IMR-90 (cell line): ENCODE measurements around the gene EMC9. TPM values are rescaled to one million over a fixed set of nuclear protein-coding genes. Genes with fewer than 3 reads are reported as not detected.
A peak's percentile ranks its signal among the peaks of the same experiment; 100 is the strongest.

Experiments used
- ATAC-seq: fragments of 200-7000 bp; cut with Tn5 transposase; 2 replicates; pipeline ENCODE4 v1.9.1; 2020; ENCODE audit warnings: low read depth, mild to moderate bottlenecking, moderate library complexity
- BruUV-seq: library from RNA; stranded (reverse); fragments of 400-500 nt; replicated peaks from 2 replicates; lab custom pipeline; 2021; lab: Mats Ljungman, UMichigan
- CTCF ChIA-PET: fragments of 300-600 bp; formaldehyde crosslinking; extraction: SDS; loops from one replicate; lab custom pipeline; 2021; ENCODE audit warnings: antibody characterized with exemption; lab: Yijun Ruan, JAX
- POLR2A ChIA-PET: fragments of 300-600 bp; sonication (Branson Sonifier 250); formaldehyde crosslinking; loops from one replicate; lab custom pipeline; 2022; ENCODE audit warnings: antibody characterized with exemption; ENCODE audit not compliant: unreplicated experiment; lab: Charles Lee
- DNase-seq: peaks from one replicate; pipeline ENCODE4 v3.0.0; 2013
- H2AFZ ChIP-seq: replicated peaks from 2 replicates; pipeline ENCODE3; 2013; ENCODE audit warnings: low read length, mild to moderate bottlenecking; ENCODE audit not compliant: poor library complexity
- H2AK5ac ChIP-seq: 2 replicates; pipeline ENCODE4 v1.6.1; 2013; ENCODE audit warnings: low read depth, low read length, inconsistent platforms
- H2AK9ac ChIP-seq: replicated peaks from 2 replicates; pipeline ENCODE3; 2013; ENCODE audit warnings: mild to moderate bottlenecking, low read depth, low read length, moderate library complexity; ENCODE audit not compliant: poor library complexity
- H2BK120ac ChIP-seq: 2 replicates; pipeline ENCODE4 v1.6.1; 2013; ENCODE audit warnings: low read depth, low read length, inconsistent platforms
- H2BK15ac ChIP-seq: 3 replicates; pipeline ENCODE4 v1.6.1; 2013; ENCODE audit warnings: low read depth, low read length, inconsistent platforms
- H2BK20ac ChIP-seq: 2 replicates; pipeline ENCODE4 v1.6.1; 2013; ENCODE audit warnings: low read depth, mild to moderate bottlenecking, inconsistent platforms, low read length, moderate library complexity
- H2BK5ac ChIP-seq: 2 replicates; pipeline ENCODE4 v1.6.1; 2013; ENCODE audit warnings: mild to moderate bottlenecking, low read depth, low read length, inconsistent platforms; ENCODE audit not compliant: poor library complexity, severe bottlenecking
- H3K14ac ChIP-seq: replicated peaks from 2 replicates; pipeline ENCODE4 v1.6.1; 2013; ENCODE audit warnings: low read depth, low read length, inconsistent platforms
- H3K18ac ChIP-seq: 2 replicates; pipeline ENCODE4 v1.6.1; 2013; ENCODE audit warnings: low read depth, low read length, control low read depth
- H3K23ac ChIP-seq: 2 replicates; pipeline ENCODE4 v1.6.1; 2013; ENCODE audit warnings: low read depth, low read length, inconsistent platforms
- H3K27ac ChIP-seq: 2 replicates; pipeline ENCODE4 v1.5.1; 2013; ENCODE audit warnings: mild to moderate bottlenecking, control low read depth, low read length; ENCODE audit not compliant: insufficient read depth
- H3K27me3 ChIP-seq: 2 replicates; pipeline ENCODE4 v1.6.1; 2013; ENCODE audit warnings: low read length; ENCODE audit not compliant: control insufficient read depth, insufficient read depth
- H3K36me3 ChIP-seq: 2 replicates; pipeline ENCODE4 v1.6.1; 2013; ENCODE audit warnings: low read length, mixed read lengths; ENCODE audit not compliant: control insufficient read depth, insufficient read depth
- H3K4ac ChIP-seq: 2 replicates; pipeline ENCODE4 v1.6.1; 2013; ENCODE audit warnings: low read depth, low read length, inconsistent platforms
- H3K4me1 ChIP-seq: 2 replicates; pipeline ENCODE4 v1.6.1; 2013; ENCODE audit warnings: low read length, mixed read lengths; ENCODE audit not compliant: control insufficient read depth, insufficient read depth
- H3K4me2 ChIP-seq: 2 replicates; pipeline ENCODE4 v1.6.1; 2013; ENCODE audit warnings: low read depth, mild to moderate bottlenecking, control low read depth, low read length, moderate library complexity
- H3K4me3 ChIP-seq: 2 replicates; pipeline ENCODE4 v1.5.1; 2013; ENCODE audit warnings: low read depth, mild to moderate bottlenecking, control low read depth, low read length, moderate library complexity; ENCODE audit not compliant: insufficient read depth
- H3K56ac ChIP-seq: 2 replicates; pipeline ENCODE4 v1.6.1; 2013; ENCODE audit warnings: low read length, inconsistent platforms; ENCODE audit not compliant: insufficient read depth; ENCODE audit errors: extremely low read depth
- H3K79me1 ChIP-seq, 2 experiments: 2 replicates each; pipeline ENCODE4 v1.6.1; 2013; ENCODE audit warnings: low read length in 2 of 2, inconsistent platforms in 1 of 2, low read depth in 1 of 2
- H3K9ac ChIP-seq: 2 replicates; pipeline ENCODE4 v1.6.1; 2013; ENCODE audit warnings: low read depth, low read length, control low read depth
- H3K9me1 ChIP-seq: 2 replicates; pipeline ENCODE4 v1.6.1; 2013; ENCODE audit warnings: low read length, inconsistent platforms; ENCODE audit not compliant: insufficient read depth
- H3K9me3 ChIP-seq: 2 replicates; pipeline ENCODE4 v1.6.1; 2013; ENCODE audit warnings: low read length; ENCODE audit not compliant: control insufficient read depth, insufficient read depth
- H4K20me1 ChIP-seq: 2 replicates; pipeline ENCODE4 v1.6.1; 2013; ENCODE audit warnings: low read length, inconsistent platforms; ENCODE audit not compliant: insufficient read depth
- H4K5ac ChIP-seq: 2 replicates; pipeline ENCODE4 v1.6.1; 2013; ENCODE audit warnings: mild to moderate bottlenecking, low read depth, low read length, control low read depth
- H4K8ac ChIP-seq, 2 experiments: 2 replicates each; pipeline ENCODE4 v1.6.1; 2013; ENCODE audit warnings: low read depth in 2 of 2, low read length in 2 of 2, control low read depth in 1 of 2, inconsistent platforms in 1 of 2
- H4K91ac ChIP-seq: 2 replicates; pipeline ENCODE4 v1.6.1; 2013; ENCODE audit warnings: low read depth, low read length, inconsistent platforms; ENCODE audit not compliant: insufficient read depth
- BHLHE40 ChIP-seq: fragments of 150-350 bp; IDR thresholded peaks from 2 replicates; pipeline ENCODE4 v1.6.1; 2016; ENCODE audit warnings: mild to moderate bottlenecking, low read depth, low read length
- CHD1 ChIP-seq: IDR thresholded peaks from 2 replicates; pipeline ENCODE4 v1.6.1; 2012; ENCODE audit warnings: low read depth, low read length, improper control_type of control experiment
- FOS ChIP-seq: fragments of 150-350 bp; IDR thresholded peaks from 2 replicates; pipeline ENCODE4 v1.6.1; 2016; ENCODE audit warnings: low read depth, low read length
- MAZ ChIP-seq: IDR thresholded peaks from 2 replicates; pipeline ENCODE4 v1.6.1; 2012; ENCODE audit warnings: low read depth, mild to moderate bottlenecking, low read length, improper control_type of control experiment, moderate library complexity, borderline replicate concordance
- RCOR1 ChIP-seq: IDR thresholded peaks from 2 replicates; pipeline ENCODE4 v1.6.1; 2012; ENCODE audit warnings: mild to moderate bottlenecking, low read length, improper control_type of control experiment; ENCODE audit not compliant: insufficient replicate concordance
- RFX5 ChIP-seq: IDR thresholded peaks from 2 replicates; pipeline ENCODE4 v1.8.0; 2012; ENCODE audit warnings: low read depth, mild to moderate bottlenecking, low read length, moderate library complexity
- WGBS, 2 experiments: methylation state at CpG; one replicate each; pipeline versions ENCODE4 v1.1.5 to v1.1.7; 2013; ENCODE audit warnings: missing lambda C conversion rate in 2 of 2; ENCODE audit not compliant: insufficient read length in 1 of 2; ENCODE audit errors: extremely low coverage in 2 of 2; 5-methylcytosine and 5-hydroxymethylcytosine counted together
- dilution Hi-C: fragments of 300-500 bp; cut with HindIII; formaldehyde crosslinking; loops from one replicate; pipeline ENCODE4 v1.14.3; 2018; ENCODE audit warnings: low sequenced_read_pairs; ENCODE audit not compliant: unreplicated experiment
- in situ Hi-C: fragments of 300-500 bp; cut with MboI; formaldehyde crosslinking; loops from 3 replicates; pipeline ENCODE4 v1.14.3; 2019; ENCODE audit warnings: low sequenced_read_pairs, inconsistent platforms, mixed read lengths
- intact Hi-C: fragments of 100-400 bp; cut with micrococcal nuclease; formaldehyde crosslinking; loops from 2 replicates; pipeline ENCODE4 v1.10.0; 2022
- polyA plus RNA-seq, 3 experiments: library from polyadenylated mRNA; depleted of rRNA; stranded (reverse); fragments of >200 nt; gene quantifications; 2 replicates each; pipeline ENCODE4 v1.2.3, GENCODE V29; 2012; ENCODE audit warnings: low replicate concordance in 1 of 3
- total RNA-seq: library from RNA; depleted of rRNA; stranded (reverse); fragments of >200 nt; gene quantifications from 2 replicates; pipeline ENCODE4 v1.2.3, GENCODE V29; 2012

EMC9 gene
- total and polyA plus RNA-seq, 2 of the 4 experiments (the other 2 are of a cell fraction): 15.1 to 19.2 TPM

- no peak for TF ChIP-seq MAZ
These were observed 6.5 kb upstream of the EMC9 start (continued) for GRCh38 chr14:24147761-24148428.

GRCh38 chr14:24146978-24147760, 5.8 kb upstream of the EMC9 start, which contains the start of gene RNF31:
RNF31 (plus strand) TSS chr14:24147498; CDS start chr14:24147699, 201 bp downstream.
- Histone ChIP-seq H3K9ac (peak within 1 kb of the TSS; percentile 96), H3K4ac (peak within 1 kb of the TSS; percentile 76), H3K4me3 (peak within 1 kb of the TSS; percentile 86), H2AFZ (peak within 1 kb of the TSS; percentile 91), H3K56ac (peak within 1 kb of the TSS; percentile 67), H3K14ac (peak within 1 kb of the TSS; percentile 72), H4K5ac (peak within 1 kb of the TSS; percentile 46), H2BK5ac (peak within 1 kb of the TSS; percentile 71), H2AK9ac (peak within 1 kb of the TSS; percentile 92), H3K79me1 (peaks cover 35 to 75% of the 10 kb centered on the region in 2 experiments), H3K23ac (peak within 1 kb of the TSS; percentile 88), H3K4me1 (peaks cover 9% of the 10 kb centered on the region), H3K27me3 (no peaks in the 10 kb centered on the region), H4K91ac (peak within 1 kb of the TSS; percentile 75), H2BK15ac (peak within 1 kb of the TSS; percentile 10; the same call in 1 of the 3 replicates), H2BK20ac (no peak within 1 kb of the TSS), H4K8ac (peak within 1 kb of the TSS; percentile 76 to 81), H3K27ac (peak within 1 kb of the TSS; percentile 79), H4K20me1 (peaks cover 10% of the 10 kb centered on the region), H2BK120ac (0 out of 2 replicates have a peak within 1 kb of the TSS, but pooled peaks have one; percentile 3), H3K4me2 (peak within 1 kb of the TSS; percentile 96), H2AK5ac (peak within 1 kb of the TSS; percentile 82), H3K9me3 (no peaks in the 10 kb centered on the region), H3K18ac (no peak within 1 kb of the TSS), H3K9me1 (peaks cover 15% of the 10 kb centered on the region), H3K36me3 (peaks cover 31% of the 10 kb centered on the region)
- ATAC-seq (peak; percentile 91), DNase-seq (peak; percentile 98)
- 1% methylated on average over 25 of the region's 57 CpGs; no CpG with 5 or more reads in 1 of the 2 experiments for WGBS, 2 experiments
- CTCF ChIA-PET: interaction anchor here (0.6 to 4.3 kb wide), 4 partner anchors 9 to 39 kb away, joined by 3 to 14 read pairs (median 3); partner anchors contain the start of gene IRF9
- in situ Hi-C loops: loop anchor here (25.0 kb wide), 2 partner anchors 835 to 1060 kb away; partner anchors contain the start of genes ACIN1, BCL2L2, C14orf119 and PABPN1
- dilution Hi-C loops: no loop called here
- intact Hi-C loops: loop anchor here (2.0 kb wide), 1 partner anchor 150 kb away; no protein-coding TSS in a partner anchor
- BruUV-seq: no TSS peak
- TF ChIP-seq RFX5: no peak
- no peak for TF ChIP-seq FOS
- TF ChIP-seq BHLHE40: no peak
- no peak for TF ChIP-seq RCOR1
- TF ChIP-seq CHD1: no peak
- TF ChIP-seq MAZ: peak; percentile 71; the same call in 1 of the 2 replicates
- POLR2A ChIA-PET: interaction anchor here (1.0 to 1.4 kb wide), 2 partner anchors 11 to 33 kb away, joined by 3 to 6 read pairs; partner anchors contain the start of genes DCAF11, NRL and PSME1
